ENCODE measurements around the gene CAGE1.
"Not testable (repeated sequence)": the region's sequence is repeated elsewhere in the genome, so short reads cannot be mapped to it uniquely, and the experiment has no call there.

Gene CAGE1

GRCh38 chr6:7389162-7389450 lies 436 bp downstream of the CAGE1 start:
- H3K27ac Mint-ChIP-seq: peak overlapping the region; percentile 98
- peaks cover 49% of the 10 kb centered on the region for H3K36me3 Mint-ChIP-seq (ENCODE audit: low read depth)
- H3K4me3 Mint-ChIP-seq: peak overlapping the region; percentile 93
- no peak for DNase-seq
- no peaks in the 10 kb centered on the region for H3K9me3 Mint-ChIP-seq
- peaks cover 42% of the 10 kb centered on the region for H3K4me1 Mint-ChIP-seq (ENCODE audit: low read depth)
- no peaks in the 10 kb centered on the region for H3K27me3 Mint-ChIP-seq

GRCh38 chr6:7381092-7381491 lies 8.4 kb downstream of the CAGE1 start:
- H3K27ac Mint-ChIP-seq: no peak overlapping the region
- H3K4me3 Mint-ChIP-seq: no peak overlapping the region
- DNase-seq: no peak
- H3K36me3 Mint-ChIP-seq (ENCODE audit: low read depth): no peaks in the 10 kb centered on the region
- H3K4me1 Mint-ChIP-seq (ENCODE audit: low read depth): no peaks in the 10 kb centered on the region
- no peaks in the 10 kb centered on the region for H3K27me3 Mint-ChIP-seq
- H3K9me3 Mint-ChIP-seq: no peaks in the 10 kb centered on the region

GRCh38 chr6:7378740-7379139 lies 10.8 kb downstream of the CAGE1 start:
- Mint-ChIP-seq H3K9me3 (no peaks in the 10 kb centered on the region), H3K36me3 (ENCODE audit: low read depth) (no peaks in the 10 kb centered on the region), H3K4me1 (ENCODE audit: low read depth) (peaks cover 3% of the 10 kb centered on the region), H3K27me3 (no peaks in the 10 kb centered on the region), H3K4me3 (no peak overlapping the region), H3K27ac (no peak overlapping the region)
- DNase-seq: no peak

- H3K27ac Mint-ChIP-seq: no peak overlapping the region
- H3K9me3 Mint-ChIP-seq: no peaks in the 10 kb centered on the region
Measured at GRCh38 chr6:7377961-7378360, 11.6 kb downstream of the CAGE1 start.

GRCh38 chr6:7373739-7374138 lies 15.8 kb downstream of the CAGE1 start:
- Mint-ChIP-seq H3K4me3 (no peak overlapping the region), H3K36me3 (ENCODE audit: low read depth) (no peaks in the 10 kb centered on the region), H3K9me3 (no peaks in the 10 kb centered on the region), H3K27me3 (no peaks in the 10 kb centered on the region), H3K4me1 (ENCODE audit: low read depth) (peaks cover 3% of the 10 kb centered on the region), H3K27ac (no peak overlapping the region)
- DNase-seq: no peak

More at GRCh38 chr6:7377961-7378360, 11.6 kb downstream of the CAGE1 start:
- Mint-ChIP-seq H3K4me3 (no peak overlapping the region), H3K4me1 (ENCODE audit: low read depth) (peaks cover 3% of the 10 kb centered on the region), H3K27me3 (no peaks in the 10 kb centered on the region), H3K36me3 (ENCODE audit: low read depth) (no peaks in the 10 kb centered on the region)
- no peak for DNase-seq

- no peaks in the 10 kb centered on the region for H3K4me1 Mint-ChIP-seq (ENCODE audit: low read depth)
- DNase-seq: no peak
- no peak overlapping the region for H3K27ac Mint-ChIP-seq
- H3K36me3 Mint-ChIP-seq (ENCODE audit: low read depth): no peaks in the 10 kb centered on the region
- no peaks in the 10 kb centered on the region for H3K27me3 Mint-ChIP-seq
- H3K9me3 Mint-ChIP-seq: no peaks in the 10 kb centered on the region
- no peak overlapping the region for H3K4me3 Mint-ChIP-seq
Measured at GRCh38 chr6:7367408-7367807, 22.1 kb downstream of the CAGE1 start.

- not testable (repeated sequence) for H3K27me3 Mint-ChIP-seq; H3K4me3 Mint-ChIP-seq; H3K9me3 Mint-ChIP-seq; DNase-seq; H3K4me1 Mint-ChIP-seq (ENCODE audit: low read depth); H3K27ac Mint-ChIP-seq; H3K36me3 Mint-ChIP-seq (ENCODE audit: low read depth)
Measured at GRCh38 chr6:7351916-7352315, 37.6 kb downstream of the CAGE1 start.

- H3K27ac Mint-ChIP-seq; H3K4me3 Mint-ChIP-seq; H3K9me3 Mint-ChIP-seq; DNase-seq; H3K36me3 Mint-ChIP-seq (ENCODE audit: low read depth); H3K4me1 Mint-ChIP-seq (ENCODE audit: low read depth); H3K27me3 Mint-ChIP-seq: not testable (repeated sequence)
Measured at GRCh38 chr6:7350591-7350990, 39.0 kb downstream of the CAGE1 start.

- not testable (repeated sequence) for DNase-seq; H3K36me3 Mint-ChIP-seq (ENCODE audit: low read depth); H3K4me3 Mint-ChIP-seq; H3K9me3 Mint-ChIP-seq; H3K27ac Mint-ChIP-seq
- Mint-ChIP-seq H3K27me3 (peaks cover 15% of the 10 kb centered on the region), H3K4me1 (ENCODE audit: low read depth) (peaks cover 20% of the 10 kb centered on the region)
Measured at GRCh38 chr6:7347551-7347997, 42.0 kb downstream of the CAGE1 start.

- Mint-ChIP-seq H3K27ac (peak overlapping the region; percentile 63), H3K4me1 (ENCODE audit: low read depth) (peaks cover 13% of the 10 kb centered on the region), H3K27me3 (peaks cover 18% of the 10 kb centered on the region)
- H3K9me3 Mint-ChIP-seq; H3K36me3 Mint-ChIP-seq (ENCODE audit: low read depth); H3K4me3 Mint-ChIP-seq; DNase-seq: not testable (repeated sequence)
Measured at GRCh38 chr6:7344773-7345450, 44.6 kb downstream of the CAGE1 start.

GRCh38 chr6:7343546-7344475 lies 45.7 kb downstream of the CAGE1 start:
- peaks cover 13% of the 10 kb centered on the region for H3K4me1 Mint-ChIP-seq (ENCODE audit: low read depth)
- no peaks in the 10 kb centered on the region for H3K9me3 Mint-ChIP-seq
- no peaks in the 10 kb centered on the region for H3K36me3 Mint-ChIP-seq (ENCODE audit: low read depth)
- DNase-seq: no peak
- peaks cover 14% of the 10 kb centered on the region for H3K27me3 Mint-ChIP-seq
- no peak overlapping the region for H3K4me3 Mint-ChIP-seq
- no peak overlapping the region for H3K27ac Mint-ChIP-seq

- Mint-ChIP-seq H3K9me3 (no peaks in the 10 kb centered on the region), H3K4me1 (ENCODE audit: low read depth) (peaks cover 13% of the 10 kb centered on the region), H3K4me3 (no peak overlapping the region), H3K27me3 (peaks cover 14% of the 10 kb centered on the region), H3K36me3 (ENCODE audit: low read depth) (no peaks in the 10 kb centered on the region), H3K27ac (no peak overlapping the region)
- DNase-seq: no peak
Measured at GRCh38 chr6:7341989-7342742, 47.4 kb downstream of the CAGE1 start.

GRCh38 chr6:7341271-7341670 lies 48.3 kb downstream of the CAGE1 start:
- H3K27me3 Mint-ChIP-seq: peaks cover 14% of the 10 kb centered on the region

GRCh38 chr6:7339007-7339732 lies 50.4 kb downstream of the CAGE1 start:
- not testable (repeated sequence) for H3K27me3 Mint-ChIP-seq; DNase-seq; H3K4me3 Mint-ChIP-seq; H3K36me3 Mint-ChIP-seq (ENCODE audit: low read depth); H3K9me3 Mint-ChIP-seq; H3K27ac Mint-ChIP-seq; H3K4me1 Mint-ChIP-seq (ENCODE audit: low read depth)

More at GRCh38 chr6:7341271-7341670, 48.3 kb downstream of the CAGE1 start:
- Mint-ChIP-seq H3K9me3 (no peaks in the 10 kb centered on the region), H3K4me1 (ENCODE audit: low read depth) (peaks cover 13% of the 10 kb centered on the region), H3K27ac (no peak overlapping the region), H3K4me3 (no peak overlapping the region), H3K36me3 (ENCODE audit: low read depth) (no peaks in the 10 kb centered on the region)
- no peak for DNase-seq

Measured in activated T-cell treated with anti-CD3 and anti-CD28 coated beads, Interleukin-2, amount 50 U/mL, for 24 hours (primary cell).